Skin of body (tissue), 2 donors: ENCODE data around the gene CDKN2A. TPM values are rescaled to one million over a fixed set of nuclear protein-coding genes. Genes with fewer than 3 reads are reported as not detected.
"Not testable (repeated sequence)": the region's sequence is repeated elsewhere in the genome, so short reads cannot be mapped to it uniquely, and the experiment has no call there.

Experiments used
- DNase-seq: peaks from one replicate; lab custom pipeline; 2025; lab: John Stamatoyannopoulos, UW
- total RNA-seq: library from RNA; depleted of rRNA; stranded (reverse); fragments of >200 nt; gene quantifications from one replicate; pipeline ENCODE4 v1.2.3, GENCODE V29; 2014

CDKN2A gene
- total RNA-seq, 1 donor from 2014 or later = 0.30 TPM

DNA sequence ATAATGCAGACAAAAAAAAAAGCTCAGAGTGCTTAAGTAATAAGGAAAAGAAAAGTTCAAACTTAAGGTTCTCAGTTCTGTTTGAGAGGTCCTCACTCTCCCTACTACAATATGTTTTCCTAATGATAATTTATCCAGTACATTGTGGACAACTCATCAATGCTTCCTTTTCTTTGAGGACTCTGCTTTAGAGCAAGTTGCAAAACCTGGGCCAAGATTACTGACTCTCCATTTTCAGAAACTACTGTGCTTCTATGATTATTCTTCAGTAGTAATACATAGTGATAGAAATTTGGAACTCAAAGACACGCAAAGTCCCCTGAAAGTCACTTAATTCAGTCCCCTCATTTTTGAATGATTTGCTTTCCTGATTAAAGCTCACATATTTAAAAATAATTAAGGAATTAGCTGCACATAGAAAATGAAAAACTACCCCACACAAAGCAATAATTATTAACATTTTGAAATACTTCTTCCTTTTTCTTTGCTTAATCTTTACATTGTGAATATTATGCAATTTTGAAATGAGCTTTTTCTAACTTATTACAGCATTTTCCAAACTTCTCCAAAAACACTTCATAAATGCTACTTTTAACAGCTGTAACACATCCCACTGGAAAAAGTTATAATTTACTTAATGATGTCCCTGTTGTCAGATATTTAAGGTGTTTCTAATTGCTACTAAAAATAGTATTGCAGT, 11.2 kb downstream of the CDKN2A start:
- no peak for DNase-seq

DNA sequence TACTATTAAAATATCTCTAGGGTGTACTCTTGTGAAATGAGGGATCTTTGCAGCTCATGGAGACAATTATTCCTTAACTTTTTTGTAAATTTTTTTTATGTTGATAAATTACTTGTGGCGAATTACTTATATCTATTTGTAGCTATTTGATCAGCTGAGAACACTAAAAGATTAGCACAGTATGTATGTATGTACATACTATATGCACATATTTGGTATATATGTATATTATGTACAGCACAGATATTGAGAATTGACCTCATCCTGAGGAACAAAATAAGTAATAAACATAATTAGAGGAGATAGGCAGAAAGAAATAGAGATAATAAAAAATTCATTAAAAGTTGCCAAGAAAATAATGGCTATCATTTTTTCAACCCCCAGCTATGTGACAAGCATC, 11.8 kb downstream of the CDKN2A start:
- no peak for DNase-seq

DNA sequence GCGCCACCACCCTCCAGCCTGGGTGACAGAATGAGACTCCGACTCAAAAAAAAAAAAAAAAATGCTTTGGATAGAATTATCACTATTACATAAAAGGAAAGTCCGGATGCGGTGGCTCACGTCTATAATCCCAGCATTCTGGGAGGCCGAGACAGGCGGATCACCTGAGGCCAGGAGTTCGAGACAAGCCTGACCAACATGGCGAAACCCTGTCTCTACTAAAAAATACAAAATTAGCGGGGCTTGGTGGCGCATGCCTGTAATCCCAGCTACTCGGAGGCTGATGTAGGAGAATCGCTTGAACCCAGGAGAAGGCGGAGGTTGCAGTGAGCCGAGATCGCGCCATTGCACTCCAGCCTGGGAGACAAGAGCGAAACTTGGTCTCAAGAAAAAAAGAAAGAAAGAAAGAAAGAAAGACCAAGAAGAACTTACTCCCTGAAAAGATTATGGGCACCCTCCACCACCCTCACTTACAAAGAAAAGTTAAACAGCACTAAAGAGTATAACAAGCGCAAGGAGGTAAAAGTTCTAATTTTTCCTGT, 17.8 kb downstream of the CDKN2A start:
- DNase-seq = no peak

DNA sequence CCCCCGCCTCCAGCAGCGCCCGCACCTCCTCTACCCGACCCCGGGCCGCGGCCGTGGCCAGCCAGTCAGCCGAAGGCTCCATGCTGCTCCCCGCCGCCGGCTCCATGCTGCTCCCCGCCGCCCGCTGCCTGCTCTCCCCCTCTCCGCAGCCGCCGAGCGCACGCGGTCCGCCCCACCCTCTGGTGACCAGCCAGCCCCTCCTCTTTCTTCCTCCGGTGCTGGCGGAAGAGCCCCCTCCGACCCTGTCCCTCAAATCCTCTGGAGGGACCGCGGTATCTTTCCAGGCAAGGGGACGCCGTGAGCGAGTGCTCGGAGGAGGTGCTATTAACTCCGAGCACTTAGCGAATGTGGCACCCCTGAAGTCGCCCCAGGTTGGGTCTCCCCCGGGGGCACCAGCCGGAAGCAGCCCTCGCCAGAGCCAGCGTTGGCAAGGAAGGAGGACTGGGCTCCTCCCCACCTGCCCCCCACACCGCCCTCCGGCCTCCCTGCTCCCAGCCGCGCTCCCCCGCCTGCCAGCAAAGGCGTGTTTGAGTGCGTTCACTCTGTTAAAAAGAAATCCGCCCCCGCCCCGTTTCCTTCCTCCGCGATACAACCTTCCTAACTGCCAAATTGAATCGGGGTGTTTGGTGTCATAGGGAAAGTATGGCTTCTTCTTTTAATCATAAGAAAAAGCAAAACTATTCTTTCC, 19.3 kb downstream of the CDKN2A start:
- no peak for DNase-seq

DNA sequence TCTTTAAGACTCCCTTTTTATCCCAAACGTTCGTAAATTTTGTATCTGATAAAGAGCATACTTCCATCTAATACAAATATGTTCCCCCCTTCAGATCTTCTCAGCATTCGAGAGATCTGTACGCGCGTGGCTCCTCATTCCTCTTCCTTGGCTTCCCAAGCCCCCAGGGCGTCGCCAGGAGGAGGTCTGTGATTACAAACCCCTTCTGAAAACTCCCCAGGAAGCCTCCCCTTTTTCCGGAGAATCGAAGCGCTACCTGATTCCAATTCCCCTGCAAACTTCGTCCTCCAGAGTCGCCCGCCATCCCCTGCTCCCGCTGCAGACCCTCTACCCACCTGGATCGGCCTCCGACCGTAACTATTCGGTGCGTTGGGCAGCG, 19.9 kb downstream of the CDKN2A start:
- no peak for DNase-seq

DNA sequence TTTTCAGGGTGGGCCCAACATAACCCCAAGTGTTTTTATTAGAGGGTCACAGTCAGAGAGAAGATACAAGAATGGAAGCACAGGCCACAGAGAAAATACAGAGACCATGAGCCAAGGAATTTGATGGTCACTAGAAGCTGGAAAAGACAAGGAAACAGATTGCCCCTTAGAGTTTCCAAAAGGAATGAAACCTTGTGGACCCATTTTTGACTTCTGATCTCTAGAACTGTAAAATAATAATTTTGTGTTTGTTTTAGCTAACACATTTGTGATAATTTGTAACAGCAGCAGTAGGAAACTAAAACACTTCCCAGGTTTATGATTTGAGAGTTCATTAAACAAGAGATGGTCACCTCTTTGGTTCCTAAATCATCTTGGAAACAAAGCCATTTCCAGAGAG, 21.8 kb downstream of the CDKN2A start:
- no peak for DNase-seq

DNA sequence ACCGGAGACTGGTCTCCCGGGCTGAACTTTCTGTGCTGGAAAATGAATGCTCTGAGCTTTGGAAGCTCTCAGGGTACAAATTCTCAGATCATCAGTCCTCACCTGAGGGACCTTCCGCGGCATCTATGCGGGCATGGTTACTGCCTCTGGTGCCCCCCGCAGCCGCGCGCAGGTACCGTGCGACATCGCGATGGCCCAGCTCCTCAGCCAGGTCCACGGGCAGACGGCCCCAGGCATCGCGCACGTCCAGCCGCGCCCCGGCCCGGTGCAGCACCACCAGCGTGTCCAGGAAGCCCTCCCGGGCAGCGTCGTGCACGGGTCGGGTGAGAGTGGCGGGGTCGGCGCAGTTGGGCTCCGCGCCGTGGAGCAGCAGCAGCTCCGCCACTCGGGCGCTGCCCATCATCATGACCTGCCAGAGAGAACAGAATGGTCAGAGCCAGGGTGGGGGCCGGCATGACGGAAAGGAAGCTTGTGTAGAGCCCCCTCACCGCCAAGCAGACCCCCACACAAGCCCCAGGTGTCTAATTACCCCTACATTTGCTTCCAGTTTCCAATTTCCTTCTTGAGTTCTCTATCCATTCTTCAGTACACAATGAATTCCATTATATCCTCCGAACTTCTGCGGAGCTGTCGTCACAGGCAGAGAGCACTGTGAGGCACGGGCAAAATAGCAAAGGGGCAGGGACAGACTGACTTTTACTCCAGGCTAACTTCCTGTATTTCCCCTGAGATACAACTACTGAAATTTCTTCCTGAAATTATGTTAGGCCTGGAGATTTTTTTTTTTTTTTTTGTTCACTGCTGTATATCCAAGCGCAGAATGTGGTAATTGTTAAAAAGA, 23.2 kb downstream of the CDKN2A start:
- no peak for DNase-seq

DNA sequence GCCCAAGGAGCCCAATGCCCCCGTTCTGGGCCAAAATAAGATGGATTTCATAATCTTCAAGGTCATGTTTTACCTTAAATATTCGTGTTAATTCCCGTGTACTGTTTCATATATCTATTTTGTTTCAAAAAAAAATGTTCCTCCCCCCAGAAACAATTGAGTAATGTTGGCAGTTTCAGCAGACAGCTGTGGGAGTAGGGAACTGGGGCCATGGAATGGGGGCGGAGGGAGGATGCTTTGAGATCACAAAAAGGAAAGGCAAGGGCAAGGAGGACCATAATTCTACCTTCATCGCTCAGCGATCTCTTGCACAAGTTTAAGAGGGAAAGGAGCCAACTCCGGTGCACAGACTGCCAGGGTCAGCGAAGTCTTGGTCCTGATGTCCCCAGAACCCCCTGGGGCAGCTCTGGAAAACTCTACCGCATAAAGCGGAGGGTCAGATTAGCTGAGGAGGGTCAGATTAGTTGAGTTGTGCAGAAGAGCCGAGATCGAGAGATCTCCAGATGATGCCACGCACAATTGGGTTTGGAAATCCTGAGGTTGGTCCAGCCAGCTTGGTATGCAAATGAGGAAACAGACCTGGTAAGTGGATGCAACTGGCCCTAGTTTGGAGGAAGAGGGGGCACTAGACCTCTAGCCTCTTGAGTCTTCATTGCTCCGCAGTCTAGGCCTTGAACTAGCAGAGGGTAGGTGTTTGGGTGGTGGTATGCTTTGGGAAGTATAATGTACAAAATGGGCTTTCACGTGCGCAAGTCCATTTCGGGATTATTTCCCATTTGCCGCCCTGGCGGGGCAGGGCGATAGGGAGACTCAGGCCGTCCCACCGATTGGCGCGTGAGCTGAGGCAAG, 24.0 kb downstream of the CDKN2A start:
- no peak for DNase-seq

DNA sequence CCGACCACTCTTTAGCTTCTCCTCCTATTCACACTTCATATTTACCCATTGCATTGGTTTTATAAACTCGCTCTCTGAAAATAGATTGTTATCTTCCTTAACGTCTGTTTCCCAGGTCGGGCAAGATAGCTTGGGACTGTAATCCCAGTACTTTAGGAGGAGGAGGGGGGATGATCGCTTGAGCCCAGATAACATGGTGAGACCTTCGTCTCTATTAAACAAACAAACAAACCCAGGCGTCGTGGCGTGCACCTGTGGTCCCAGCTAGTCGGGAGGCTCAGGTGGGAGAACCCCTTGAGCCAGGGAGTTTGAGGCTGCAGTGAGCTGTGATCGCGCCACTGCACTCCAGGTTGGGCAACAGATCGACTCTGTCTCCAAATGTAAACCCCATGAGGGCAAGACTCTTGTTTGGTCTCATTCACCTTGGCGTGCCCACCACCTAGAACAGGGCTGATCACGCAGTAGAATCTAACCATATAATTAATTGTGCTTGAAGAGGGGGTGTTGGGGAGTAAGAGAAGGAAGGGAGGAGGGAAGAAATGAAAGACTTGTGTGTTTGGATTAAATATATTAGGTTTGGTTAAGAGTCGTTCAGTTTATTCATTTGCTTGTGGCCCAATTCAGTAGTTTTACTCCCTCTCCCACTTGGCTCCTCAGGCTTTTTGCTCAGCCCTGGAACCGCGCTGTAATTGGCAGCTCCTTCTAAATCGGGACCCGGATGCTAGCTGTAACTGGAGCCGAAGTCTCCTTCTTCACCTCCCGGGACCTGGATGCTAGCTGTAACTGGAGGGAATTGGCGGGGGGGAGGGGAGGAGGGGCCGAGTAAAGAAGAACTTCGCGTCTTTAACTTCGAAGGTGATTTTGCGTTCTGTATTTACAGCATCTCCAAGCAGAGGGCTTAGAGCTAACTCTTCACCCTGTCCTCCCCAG, 24.9 kb downstream of the CDKN2A start:
- no peak for DNase-seq

DNA sequence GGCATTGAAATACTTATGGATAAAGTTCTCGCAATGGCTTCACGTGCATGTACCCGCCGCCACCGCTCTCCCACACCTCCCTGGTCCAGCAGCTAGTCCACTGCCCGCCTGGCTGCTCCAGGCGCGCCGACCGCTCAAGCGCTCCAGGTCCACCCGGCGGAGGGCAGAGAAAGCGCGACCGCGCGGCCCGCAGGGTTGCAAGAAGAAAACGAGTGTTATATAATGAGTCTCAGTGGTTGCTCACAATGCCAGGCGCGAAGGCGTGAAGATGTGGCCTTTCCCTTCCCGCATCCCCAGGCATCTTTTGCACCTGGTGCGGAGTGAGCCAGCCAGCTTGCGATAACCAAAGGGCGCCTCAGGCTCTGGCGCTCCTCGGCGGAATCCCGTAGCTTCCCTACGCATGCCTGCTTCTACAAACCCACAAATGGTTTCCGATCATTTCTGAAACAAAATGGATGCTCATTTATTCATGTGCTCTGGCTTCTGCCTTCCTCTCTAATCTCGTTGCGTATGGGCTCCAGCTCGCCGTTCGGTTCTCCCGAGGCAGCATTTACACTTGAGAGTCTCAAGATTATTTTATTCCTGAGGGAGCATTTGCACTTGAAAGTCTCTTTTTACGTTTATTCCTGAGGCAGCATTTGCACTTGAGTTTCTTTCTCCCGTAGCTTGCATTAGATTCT, 25.7 kb downstream of the CDKN2A start:
- no peak for DNase-seq

DNA sequence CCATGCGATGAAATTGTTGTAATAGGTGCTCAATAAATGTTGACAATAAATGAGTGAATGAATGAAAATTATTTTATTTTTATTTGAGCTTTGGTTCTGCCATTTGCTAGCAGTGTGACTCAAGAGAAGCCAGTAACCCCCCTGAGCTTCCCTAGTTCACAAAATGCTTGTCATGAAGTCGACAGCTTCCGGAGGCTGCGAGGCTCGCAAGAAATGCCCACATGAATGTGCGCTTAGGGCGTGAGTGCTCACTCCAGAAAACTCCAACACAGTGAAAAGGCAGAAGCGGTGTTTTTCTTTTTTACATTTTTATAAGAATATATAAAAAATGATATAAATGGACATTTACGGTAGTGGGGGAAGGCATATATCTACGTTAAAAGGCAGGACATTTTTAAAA, 26.5 kb downstream of the CDKN2A start:
- no peak for DNase-seq

DNA sequence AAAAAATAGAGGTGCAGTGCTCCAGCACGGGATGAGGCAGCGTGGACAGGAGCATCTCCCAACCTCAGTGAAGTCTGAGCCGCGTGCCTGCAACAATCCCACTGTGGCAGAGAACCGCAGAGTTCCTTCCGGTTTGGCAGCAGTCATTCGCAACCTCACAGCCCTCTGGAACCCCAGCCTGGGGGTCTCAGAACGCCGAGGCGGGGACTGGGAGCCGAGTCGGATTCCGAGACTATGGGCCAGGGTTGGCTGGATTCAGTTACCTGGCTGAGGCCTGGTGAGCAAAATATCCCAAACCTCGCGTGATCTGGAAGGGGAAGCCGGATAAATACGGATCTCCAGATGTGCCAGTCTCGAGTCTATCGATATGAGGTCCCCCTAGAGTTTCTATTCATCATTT, 27.0 kb downstream of the CDKN2A start:
- no peak for DNase-seq

DNA sequence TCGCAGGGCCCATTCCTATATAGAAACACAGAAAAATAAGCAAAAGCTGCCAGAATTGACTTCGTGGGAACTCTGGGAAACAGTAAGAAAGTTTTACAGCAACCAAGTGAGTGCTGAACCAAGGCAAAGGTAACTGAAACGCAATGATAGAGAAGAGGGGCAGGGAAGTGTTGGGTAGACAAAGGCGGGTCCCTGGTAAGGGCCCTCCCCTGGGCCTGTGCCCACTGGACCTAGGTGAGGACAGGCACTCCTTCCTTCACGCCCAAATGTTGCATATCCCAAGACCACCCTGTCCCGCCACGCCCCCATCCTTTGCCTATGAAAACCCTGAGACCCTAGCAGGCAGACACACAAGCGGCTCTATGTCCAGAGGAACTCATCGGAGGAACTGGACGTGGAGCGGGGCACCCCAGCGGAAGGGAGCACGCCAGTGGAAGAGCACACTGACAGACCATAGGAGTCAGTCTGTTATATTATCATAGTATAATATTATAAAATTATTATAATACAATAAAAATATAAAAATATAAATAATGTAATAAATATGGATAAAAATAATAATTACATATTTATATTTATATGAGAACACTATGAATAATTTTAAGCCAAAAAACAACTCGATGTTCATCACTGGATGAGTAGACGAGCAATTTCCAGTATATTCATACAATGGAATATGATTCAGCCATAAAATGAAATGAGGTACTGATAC, 27.9 kb downstream of the CDKN2A start:
- no peak for DNase-seq

DNA sequence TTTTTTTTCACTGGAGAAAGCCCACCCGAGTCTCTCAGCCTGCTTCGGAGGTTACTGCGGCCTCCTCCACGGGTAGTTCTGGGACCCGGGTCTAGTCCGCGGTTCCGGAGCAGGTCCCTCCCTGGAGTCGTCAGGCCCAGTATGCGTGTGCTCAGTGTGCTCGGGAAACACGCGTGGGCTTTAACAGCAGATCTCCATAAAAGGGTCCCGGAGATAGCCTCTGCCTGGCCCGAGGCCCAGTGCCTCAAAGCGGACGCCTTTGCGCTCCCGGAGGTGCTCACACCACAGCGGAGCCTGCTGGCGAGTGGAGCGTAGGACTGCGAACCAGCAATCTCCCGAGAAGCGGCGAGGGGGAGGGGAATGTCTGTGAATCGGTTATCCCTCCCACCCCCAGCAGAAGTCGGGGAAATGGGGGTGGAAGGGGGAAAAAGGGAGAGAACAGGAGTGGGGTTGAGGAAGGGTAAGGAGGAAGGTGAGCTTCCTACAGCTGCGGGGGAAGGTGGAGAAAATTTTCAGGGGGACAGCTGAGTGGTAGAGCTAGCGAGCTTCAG, 28.7 kb downstream of the CDKN2A start:
- DNase-seq = no peak

DNA sequence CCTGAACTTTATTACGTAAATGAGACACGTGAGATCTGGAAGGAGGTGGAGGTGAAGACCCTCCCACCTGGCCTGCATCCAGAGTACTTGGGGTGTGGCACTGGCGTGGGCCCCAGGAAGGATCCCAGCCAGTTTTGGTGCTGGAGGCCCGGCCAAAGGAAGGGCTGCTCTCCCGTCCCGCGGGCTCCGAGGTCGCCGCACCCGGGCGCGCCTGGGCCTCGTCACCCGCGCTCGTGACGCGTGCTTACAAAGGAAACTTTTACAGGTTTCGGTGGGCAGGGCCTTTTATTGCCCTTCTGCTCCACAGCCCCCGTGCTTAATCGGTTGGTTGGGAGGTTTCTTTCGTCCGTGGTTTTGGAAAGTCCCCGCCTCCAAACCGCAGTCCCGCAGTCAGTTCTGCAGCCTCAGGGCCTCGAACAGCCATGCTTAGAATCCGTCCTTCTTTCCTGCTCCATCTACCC, 29.2 kb downstream of the CDKN2A start:
- DNase-seq = no peak

DNA sequence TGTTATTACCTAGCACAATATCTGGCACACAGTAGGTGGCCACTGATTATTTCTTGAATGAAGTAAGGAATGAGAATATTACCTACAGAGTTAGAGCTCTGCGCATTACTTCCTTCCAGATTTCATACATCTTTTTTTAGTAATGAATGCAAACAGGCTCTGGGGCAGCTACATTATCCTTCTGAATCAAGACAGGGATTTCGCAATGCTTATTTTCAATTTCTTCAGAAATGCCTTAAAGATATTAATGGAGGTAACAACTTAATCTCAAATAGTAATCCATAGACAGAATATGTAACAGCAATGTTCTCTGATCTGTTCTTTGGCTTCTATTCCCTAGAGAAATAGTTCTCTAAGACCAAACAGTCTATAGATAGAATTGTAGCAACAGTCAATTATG, 32.6 kb downstream of the CDKN2A start:
- no peak for DNase-seq

DNA sequence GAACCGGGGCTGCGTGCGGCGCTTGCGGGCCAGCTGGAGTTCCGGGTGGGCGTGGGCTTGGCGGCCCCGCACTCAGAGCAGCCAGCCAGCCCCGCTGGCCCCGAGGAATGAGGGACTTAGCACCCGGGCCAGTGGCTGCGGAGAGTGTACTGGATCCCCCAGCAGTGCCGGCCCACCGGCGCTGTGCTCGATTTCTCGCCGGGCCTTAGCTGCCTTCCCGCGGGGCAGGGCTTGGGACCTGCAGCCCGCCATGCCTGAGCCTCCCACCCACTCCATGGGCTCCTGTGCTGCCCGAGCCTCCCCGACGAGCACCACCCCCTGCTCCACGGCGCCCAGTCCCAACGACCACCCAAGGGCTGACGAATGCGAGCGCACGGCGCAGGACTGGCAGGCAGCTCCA, 34.9 kb downstream of the CDKN2A start:
- DNase-seq = not testable (repeated sequence)

DNA sequence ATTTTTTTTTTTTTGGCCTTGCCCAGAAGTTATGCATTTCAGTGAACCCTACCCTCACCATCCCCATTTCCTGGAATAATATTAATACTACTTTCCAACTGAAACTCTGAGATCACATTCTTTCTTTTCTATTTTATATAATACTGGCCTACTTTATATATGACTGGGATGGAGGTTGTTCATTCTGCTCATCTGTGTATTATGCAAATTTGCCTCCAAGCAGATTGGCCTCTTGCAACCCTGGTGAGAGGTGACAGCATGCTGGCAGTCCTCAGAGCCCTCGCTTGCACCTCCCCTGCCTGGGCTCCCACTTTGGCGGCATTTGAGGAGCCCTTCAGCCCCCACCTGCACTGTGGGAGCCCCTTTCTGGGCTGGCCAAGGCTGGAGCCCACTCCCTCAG, 35.4 kb downstream of the CDKN2A start:
- no peak for DNase-seq
